Right cardiac atrium (tissue), 5 donors: Measurements from ENCODE around the gene TPT1. TPM values are rescaled to one million over a fixed set of nuclear protein-coding genes. Genes with fewer than 3 reads are reported as not detected.

Experiments used
- polyA plus RNA-seq: library from polyadenylated mRNA; stranded (reverse); fragments of 200-250 nt; gene quantifications from one replicate; pipeline ENCODE4 v1.2.3, GENCODE V29; 2013
- total RNA-seq, 4 donors: library from RNA; stranded (reverse); fragmentation: NEBNext Ultra II Directional; extraction: Animal tissue kit (Norgen Biotek cat#: 25700); gene quantifications; one replicate each; pipeline ENCODE4 v1.2.1, GENCODE V29; 2021
- donor health status: healthy with polysubstance abuse.
- donor health status: DM: no; HTN: yes; CAD: no.
- donor health status: DM: no; HTN: no; CAD: no.
- donor health status: DM: no; HTN: yes; CAD: no; lungs with severe emphysema.
- donor health status: DM: yes; HTN: yes; CAD: no.

Gene TPT1
- total and polyA plus RNA-seq, 5 donors: 3,534 to 8,085 (median 4,298) TPM

Other genes with a start within 250 kb of the TPT1 start
- 10 to 100 TPM; 13.6 to 18.1 (median 16.2) TPM for gene GTF2F2, start 220.7 kb downstream of the TPT1 start, total RNA-seq
- gene GTF2F2, start 220.7 kb downstream of the TPT1 start, polyA plus RNA-seq: 19.8 TPM
- gene KCTD4, start 140.1 kb downstream of the TPT1 start, total RNA-seq: under 1 TPM in 2 of 4 donors, not detected in 2; 0.17 to 0.34 TPM
- gene KCTD4, start 140.1 kb downstream of the TPT1 start, polyA plus RNA-seq: 0.48 TPM
- gene SLC25A30, start 77.2 kb upstream of the TPT1 start, total RNA-seq: 10 to 100 TPM; 54.9 to 72.2 (median 63.7) TPM
- gene SLC25A30, start 77.2 kb upstream of the TPT1 start, polyA plus RNA-seq: 29.8 TPM
- 10 to 100 TPM; 16.2 to 23.9 (median 17.9) TPM for gene COG3, start 123.8 kb upstream of the TPT1 start, total RNA-seq
- 10.4 TPM for gene COG3, start 123.8 kb upstream of the TPT1 start, polyA plus RNA-seq